Right ventricle myocardium superior (tissue), 1 donor: ENCODE measurements around the gene RBM28. TPM values are rescaled to one million over a fixed set of nuclear protein-coding genes. Genes with fewer than 3 reads are reported as not detected.
"Not testable (repeated sequence)": the region's sequence is repeated elsewhere in the genome, so short reads cannot be mapped to it uniquely, and the experiment has no call there.

Experiments
- ATAC-seq: fragments of 200-7000 bp; cut with Tn5 transposase; one replicate; pipeline ENCODE4 v1.9.1; 2020; ENCODE audit warnings: mild to moderate bottlenecking; ENCODE audit not compliant: poor library complexity
- DNase-seq: peaks from one replicate; pipeline ENCODE4 v3.0.0-alpha.2; 2020
- intact Hi-C: fragments of 100-400 bp; cut with DNase I; formaldehyde crosslinking; loops from one replicate; pipeline ENCODE4 v1.11.2; 2022
- total RNA-seq: library from RNA; stranded (reverse); fragmentation: NEBNext Ultra II Directional; extraction: Animal tissue kit (Norgen Biotek cat#: 25700); gene quantifications from one replicate; pipeline ENCODE4 v1.2.1, GENCODE V29; 2021
- donor health status: DM: no; HTN: yes; CAD: no; lungs with severe emphysema.

RBM28 gene
- total RNA-seq, 1 donor from 2014 or later, result 30.3 TPM

DNA sequence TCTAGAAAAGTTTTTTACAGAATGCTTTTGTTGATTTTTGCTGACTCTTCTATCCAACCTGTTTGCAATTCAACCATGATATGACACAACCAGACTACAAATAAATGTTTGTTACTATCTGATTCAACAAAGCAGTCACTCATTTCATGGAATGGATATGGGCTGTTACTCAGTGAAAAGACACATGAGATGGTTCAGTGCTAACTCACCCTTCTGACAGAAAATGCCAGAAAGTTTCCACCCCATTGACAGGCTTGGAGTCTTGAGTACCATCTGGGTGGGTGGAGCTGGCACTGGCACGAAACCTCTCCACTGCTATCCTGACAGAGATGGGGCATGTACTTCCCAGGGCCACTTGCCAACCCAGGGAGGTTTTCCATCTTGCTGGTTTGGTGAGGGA, 39.5 kb downstream of the RBM28 start:
- intact Hi-C loops, result no loop called here

DNA sequence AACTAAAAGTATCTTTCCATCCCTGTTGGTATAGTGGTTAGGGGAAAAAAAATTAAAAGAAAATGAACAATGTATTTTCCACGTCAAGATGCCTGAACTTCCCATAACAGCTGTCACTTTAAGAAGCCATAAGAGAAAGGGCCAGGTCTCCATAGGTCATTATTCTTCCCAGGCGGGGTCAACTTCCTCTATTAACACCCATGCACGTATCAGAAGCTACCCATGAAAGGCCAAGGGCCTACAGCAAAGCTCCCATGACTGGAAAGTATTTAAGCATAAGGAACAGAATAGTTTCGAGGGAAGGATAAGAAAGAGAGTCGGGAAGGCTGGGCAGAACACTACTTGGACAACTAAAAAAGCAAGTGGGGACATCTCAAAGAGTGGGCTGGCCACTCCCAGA, 40.1 kb downstream of the RBM28 start:
- intact Hi-C loops, result no loop called here
- ATAC-seq (no peak), DNase-seq (no peak)

More for the DNA sequence above, 39.5 kb downstream of the RBM28 start:
- no peak for ATAC-seq
- DNase-seq, result no peak

DNA sequence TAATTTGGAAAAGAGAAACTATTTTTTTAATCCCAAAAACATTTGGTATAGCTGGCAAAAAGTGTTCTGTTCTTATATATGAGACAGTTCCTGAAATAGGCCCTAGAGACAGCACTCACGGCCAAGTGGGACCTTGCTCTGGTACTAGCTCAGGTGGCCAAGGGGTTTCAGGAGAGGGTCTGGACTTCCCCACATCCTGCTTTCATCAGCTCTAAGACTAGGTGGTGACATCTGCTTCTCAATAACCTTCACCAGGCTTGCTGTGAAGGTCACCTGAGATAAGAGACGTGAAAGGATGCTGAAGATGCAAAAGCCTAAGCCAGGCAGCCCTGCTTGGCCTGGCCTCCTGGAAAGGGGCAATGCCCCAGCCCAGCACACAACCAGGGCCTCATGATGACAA, 40.6 kb downstream of the RBM28 start:
- intact Hi-C loops, result no loop called here
- DNase-seq (no peak), ATAC-seq (no peak)

DNA sequence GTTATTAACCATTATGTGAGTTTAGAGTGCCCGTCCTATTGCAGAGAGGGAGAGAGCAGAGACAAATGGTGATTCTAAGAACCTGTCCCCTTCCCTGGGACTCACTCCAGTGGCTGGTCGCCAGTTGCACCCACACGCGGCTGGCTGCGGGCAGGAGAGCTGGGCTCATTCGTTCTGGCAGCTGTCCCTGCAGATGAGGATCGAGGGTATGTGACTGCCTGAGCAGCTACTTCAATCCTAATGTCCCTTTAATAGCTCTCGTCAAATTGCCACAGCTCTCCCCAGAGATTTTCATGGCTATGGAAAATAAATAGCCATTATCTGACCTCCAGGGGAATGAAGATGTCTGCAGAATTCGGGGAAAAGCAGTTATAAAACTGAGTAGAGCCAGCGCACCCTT, 41.6 kb downstream of the RBM28 start:
- intact Hi-C loops, result no loop called here
- ATAC-seq (peak; percentile 58), DNase-seq (peak; percentile 45)

DNA sequence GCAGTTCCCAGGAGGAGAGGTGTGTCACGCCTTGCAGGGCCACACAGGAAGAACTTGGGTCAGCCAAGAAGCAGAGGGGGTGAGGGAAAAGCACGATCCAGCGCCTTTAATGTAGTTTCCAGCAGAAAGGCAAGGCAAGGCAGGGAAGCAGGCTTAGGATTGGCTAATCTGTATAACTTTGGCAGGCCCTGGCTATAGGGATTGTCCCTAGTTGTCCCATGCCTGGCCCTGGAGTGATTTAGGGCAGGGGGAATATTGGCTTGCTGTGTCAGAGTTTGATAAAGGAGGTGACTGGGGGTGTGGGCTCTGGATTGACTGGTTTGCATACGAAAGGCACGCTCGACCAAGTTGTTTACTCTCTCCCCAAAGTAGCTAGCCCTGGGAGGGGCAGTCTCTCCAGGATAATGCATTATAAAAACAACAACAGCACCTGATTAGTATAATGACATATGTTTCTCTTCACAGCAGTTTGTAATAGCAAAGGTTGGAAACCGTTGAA, 44.5 kb downstream of the RBM28 start:
- DNase-seq, result no peak
- peak; percentile 10 for ATAC-seq
- intact Hi-C loops, result no loop called here

DNA sequence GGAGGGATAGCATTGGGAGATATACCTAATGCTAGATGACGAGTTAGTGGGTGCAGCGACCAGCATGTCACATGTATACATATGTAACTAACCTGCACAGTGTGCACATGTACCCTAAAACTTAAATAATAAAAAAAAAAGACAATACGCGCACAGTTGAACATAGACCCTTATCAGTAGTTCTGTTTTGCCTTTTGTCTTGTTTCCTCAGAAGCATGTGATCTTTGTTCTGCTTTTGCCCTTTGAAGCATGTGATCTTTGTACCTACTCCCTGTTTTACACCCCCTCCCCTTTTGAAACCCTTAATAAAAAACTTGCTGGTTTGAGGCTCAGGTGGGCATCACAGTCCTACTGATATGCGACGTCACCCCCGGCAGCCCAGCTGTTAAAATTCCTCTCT, 45.7 kb downstream of the RBM28 start:
- intact Hi-C loops, DNase-seq, ATAC-seq: not testable (repeated sequence)

DNA sequence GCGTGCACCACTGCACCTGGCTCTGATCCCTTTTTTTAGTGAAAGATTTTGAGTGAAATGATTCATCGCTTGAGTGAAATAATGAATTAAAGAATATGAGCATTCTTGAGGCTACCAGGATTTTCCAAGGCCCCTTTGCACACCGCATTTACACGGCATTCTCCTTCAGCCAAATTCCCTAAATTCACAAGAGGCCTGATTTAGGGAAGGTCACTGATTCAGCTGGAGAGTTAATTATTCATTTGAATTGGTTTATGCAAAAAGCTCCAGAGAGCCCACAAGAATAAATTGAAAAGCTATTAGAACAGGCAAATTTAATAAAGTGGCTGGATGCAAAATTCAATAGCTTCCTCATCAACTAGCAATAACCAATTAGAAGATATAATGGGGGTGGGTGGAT, 56.2 kb downstream of the RBM28 start:
- intact Hi-C loops, result no loop called here
- ATAC-seq (no peak), DNase-seq (no peak)

DNA sequence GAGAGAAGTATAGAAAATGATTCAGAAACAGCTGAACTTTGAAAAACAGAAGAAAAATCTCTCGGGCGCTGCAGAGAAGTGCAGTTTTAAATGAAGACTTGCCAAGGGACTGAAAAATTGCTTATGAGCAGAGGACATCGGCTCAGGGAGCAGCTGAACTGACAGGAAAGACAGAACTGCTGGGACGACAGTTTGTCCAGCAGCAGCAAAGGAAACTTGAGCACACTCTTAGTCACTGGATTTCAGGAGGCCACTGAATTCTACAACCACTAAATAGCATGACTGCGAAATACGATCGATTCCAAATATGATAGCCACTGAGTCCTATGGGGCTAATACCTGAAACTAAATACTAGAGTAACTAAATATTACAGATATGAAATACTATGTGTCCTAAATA, 59.6 kb downstream of the RBM28 start:
- DNase-seq (no peak), ATAC-seq (no peak)
- intact Hi-C loops, result no loop called here

DNA sequence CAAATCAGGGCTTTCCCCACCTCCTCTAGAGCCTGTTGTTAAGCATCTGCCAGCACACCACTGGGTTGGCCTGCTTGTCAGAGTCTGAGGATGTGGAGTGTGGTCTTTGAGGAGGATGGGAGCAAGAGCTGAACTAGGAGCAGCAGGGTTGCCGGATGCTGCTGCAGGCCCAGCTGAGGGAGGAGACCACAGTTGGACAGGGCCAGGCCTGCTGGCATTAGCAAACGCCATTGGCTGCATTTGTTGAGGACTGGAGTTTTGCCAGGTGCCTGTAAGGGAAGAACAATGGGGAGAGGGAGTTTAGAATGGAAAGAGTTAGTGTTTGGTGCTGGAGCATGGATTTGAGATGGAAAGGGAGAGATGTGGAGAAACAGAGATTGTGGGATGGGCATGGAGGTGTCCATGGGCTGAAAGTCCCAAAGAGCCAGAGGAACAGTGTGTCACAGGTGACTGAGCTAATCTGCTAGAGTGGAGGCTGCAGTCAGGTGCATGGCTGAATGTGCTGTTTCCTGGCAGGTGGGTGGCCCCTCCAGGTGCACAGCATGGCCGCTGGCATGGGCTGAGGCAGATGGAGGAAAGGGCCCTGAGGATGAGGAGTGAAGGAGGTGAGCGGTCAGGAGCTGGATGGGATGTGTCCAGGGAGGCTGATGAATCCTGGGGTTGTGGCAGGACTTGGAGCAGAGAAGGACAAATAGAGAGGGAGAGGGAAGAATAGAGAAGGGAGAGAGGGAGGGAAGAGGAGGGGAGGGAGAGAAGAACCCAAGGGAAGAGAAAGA, 61.9 kb downstream of the RBM28 start:
- ATAC-seq (no peak), DNase-seq (no peak)
- intact Hi-C loops, result no loop called here

DNA sequence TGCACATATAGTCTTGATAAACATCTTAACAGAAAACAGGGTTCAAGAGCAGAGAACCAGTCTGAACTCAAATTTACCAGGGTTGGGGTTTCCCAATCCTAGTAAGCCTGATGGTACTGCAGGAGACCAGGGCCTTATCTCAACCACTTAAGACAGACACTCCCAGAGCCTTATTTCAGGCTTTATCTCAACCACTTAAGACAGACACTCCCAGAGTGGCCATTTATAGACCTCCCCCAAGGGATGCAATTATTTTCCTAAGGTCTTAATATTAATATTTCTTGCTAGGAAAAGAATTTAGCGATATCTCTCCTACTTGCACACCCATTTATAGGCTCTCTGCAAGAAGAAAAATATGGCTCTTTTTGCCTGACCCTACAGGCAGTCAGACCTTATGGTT, 63.3 kb downstream of the RBM28 start:
- DNase-seq, intact Hi-C loops, ATAC-seq: not testable (repeated sequence)

DNA sequence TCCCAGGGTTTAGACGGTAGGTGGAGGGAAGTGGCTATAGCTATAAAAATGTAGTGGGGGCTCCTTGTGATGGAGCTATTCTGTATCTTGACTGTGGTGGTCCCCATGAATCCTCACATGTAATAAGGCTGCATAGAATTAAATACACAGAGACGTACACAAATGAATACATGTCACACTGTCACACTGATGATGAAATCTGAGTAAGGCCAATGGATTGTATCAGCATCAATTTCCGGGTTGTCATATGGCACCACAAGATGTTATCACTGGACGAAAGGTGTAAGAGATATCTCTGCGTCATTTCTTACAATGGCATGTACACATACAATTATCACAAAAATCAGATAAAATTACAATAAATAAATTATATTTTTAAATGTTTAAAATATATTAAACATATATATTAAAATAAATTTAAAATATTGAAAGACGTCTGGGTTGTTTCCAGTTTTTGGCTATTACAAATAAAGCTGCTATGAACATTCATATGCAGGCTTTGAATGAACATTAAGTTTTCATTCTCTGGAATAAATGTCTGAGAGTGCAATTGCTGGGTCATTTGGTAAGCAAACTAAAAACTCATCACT, 64.5 kb downstream of the RBM28 start:
- DNase-seq (no peak), ATAC-seq (no peak)
- intact Hi-C loops, result no loop called here

DNA sequence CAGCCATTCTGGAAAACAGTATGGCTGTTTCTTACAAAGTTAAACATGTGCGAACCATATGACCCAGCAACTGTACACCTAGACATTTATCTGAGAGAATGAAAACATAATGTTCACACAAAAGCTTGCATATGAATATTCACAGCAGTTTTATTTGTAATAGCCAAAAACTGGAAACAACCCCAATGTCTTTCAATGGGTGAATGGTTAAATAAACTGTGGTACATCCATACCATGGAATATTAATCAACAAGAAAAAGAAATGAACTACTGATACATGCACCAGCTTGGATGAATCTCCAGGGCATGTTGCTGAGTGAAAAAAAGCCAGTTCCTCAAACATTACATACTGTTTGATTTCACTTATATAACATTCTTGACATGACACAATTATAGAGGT, 65.3 kb downstream of the RBM28 start:
- ATAC-seq, result no peak
- intact Hi-C loops, result no loop called here
- no peak for DNase-seq

DNA sequence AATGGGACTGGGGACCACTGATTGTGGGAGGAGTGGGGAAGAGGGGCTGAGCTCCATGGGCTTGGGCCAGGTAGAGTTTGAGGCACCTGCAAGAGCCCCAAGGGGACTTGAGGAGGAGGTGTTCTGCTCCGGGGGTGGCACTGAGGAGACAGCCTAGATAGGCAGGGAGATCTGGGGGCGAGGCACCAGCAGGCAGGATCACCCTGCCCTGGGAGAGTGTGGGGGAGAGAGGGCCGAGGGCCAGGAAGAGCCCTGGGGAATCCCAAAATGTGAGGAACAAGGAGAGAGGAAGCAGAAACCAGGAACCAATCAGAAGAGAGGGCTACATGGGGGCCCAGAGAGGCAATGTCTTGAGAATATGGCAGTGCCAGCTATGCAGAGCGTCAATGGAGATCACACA, 68.0 kb downstream of the RBM28 start:
- no peak for DNase-seq
- no peak for ATAC-seq
- intact Hi-C loops, result no loop called here

DNA sequence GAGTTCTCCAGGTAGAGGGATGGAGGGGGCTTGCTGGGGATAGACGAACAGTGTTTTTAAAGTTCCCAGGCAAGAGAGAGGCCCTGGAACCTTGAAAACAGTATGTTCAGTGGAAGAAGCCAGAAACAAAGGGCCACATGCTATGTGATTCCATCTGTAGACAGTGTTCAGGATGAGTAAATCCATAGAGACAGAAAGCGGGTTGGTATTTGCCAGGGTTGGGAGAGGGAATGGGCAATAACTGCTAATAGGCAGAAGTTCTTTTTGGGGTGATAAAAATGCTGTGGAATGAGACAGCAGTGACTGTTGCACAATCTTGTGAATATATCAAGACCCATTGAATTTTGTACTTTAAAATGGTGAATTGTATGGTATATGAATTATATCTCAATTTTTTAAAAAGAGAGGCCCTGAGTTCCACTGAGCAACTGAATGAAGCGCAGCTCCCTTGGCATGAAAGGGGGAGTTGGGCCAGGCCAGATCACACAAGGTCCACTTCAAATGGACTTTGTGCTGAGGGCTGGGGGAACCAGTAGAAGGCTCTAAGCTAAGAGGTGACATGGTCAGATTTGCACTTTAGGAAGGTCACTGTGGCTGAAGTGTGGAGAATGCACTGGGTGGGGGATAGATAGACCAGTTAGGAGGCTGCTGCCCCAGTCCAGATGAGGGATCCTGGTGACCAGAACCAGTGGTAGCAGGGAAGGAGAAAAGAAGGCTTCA, 68.7 kb downstream of the RBM28 start:
- DNase-seq (no peak), ATAC-seq (no peak)
- intact Hi-C loops, result no loop called here

DNA sequence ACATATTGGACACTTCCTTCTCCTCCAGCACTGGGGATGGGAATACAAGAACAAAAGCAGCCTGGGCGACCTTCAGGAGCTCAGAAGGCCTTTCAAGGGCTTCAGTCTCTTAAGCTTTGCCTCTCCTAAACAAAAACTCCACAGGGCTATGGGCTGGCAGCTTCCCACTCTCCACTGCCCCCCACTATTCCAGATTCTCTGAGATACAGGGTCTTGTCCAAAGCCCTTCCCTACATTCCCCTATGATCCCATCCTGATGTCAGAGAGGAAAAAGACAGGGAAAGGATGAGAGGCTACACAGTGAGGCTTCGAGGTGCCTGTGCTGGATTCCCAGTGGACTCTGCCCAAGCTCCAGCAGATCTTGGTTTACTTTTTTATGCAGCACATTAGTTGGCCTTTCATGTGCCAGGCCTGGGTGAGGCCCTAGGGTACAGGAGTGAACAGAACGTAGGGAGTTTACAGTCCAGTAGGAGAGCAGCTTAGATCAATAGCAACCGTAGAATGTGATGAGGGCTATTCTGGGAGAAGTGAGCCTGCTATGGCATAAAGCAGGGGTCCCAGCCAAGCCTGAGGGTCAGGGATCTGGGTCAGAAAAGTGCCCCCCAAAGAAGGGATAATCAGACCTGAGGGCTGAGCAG, 69.3 kb downstream of the RBM28 start:
- intact Hi-C loops, result no loop called here
- no peak for DNase-seq
- ATAC-seq, result no peak

DNA sequence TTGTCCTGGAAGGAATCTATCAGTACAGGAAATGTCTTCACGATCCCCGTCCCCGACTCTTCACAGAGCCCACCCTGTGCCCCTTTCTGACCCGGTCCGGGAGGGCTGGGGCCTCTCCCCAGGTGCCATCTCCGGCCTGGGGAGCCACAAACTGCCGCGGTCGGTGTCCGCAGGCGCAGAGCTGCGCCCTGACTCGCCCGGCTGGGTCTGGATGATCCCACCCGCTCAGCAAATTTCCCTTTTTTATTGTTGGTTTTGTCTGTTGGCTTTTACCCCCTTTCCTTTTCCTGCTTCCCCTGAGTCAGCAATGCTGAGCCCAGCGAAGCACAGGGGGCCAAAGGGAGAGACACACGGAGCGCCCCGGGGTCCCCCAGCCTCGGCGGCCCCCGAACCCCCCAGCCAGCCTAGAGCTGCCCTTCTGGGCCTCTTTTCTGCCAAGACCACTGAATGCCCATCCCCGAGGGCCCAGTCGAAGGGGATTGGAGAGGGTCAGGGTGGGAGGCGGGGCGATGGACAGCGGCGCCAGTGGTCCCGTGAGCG, 71.7 kb downstream of the RBM28 start:
- DNase-seq (no peak), ATAC-seq (no peak)
- intact Hi-C loops, result no loop called here

DNA sequence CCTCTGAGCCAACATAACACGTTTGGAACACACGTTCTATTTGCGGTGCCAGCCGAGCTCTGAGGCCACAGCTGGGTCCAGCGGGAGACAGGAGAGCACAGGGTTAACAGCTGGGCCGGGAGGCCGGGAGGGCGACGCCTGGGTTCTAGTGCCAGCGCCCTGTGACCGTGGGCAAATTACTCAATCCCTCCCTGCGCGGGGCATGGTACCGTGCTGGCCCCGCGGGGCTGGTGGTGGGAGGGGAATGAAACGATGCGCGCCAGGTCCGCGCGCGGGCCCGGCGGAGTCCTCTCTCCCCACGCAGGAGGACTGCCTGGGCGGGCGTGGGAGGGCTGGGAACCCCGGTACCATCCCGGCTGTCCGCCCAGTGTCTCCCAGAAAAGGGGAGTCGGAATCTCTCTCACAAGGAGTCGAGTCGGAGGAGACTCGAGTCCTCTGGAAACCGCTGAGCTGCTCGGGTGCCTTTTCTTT, 72.2 kb downstream of the RBM28 start:
- ATAC-seq, result peak; percentile 15
- intact Hi-C loops, result no loop called here
- peak; percentile 48 for DNase-seq

DNA sequence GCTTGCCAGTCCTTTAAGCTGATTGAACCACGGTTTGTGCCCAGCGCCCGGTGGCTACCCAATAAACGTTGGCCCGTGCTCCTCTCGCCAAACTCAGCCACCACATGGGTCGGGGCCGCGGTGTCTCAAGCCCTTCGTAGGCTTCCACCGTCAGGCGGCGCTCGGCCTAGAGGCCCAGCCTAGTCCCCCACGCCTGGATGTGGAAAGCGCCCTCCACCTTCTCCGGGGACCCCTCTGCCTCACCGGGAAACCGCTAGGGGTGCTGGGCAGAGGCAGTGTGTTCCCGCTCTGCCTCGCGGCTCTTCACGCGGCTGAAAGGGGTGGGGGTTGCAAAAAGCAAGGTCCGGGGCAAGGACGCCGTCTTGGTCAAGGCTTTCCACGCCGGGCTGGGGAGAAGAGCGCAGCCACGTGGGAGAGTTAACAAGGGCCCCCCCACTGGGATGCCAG, 72.9 kb downstream of the RBM28 start:
- intact Hi-C loops, result no loop called here
- DNase-seq, result peak; percentile 47
- ATAC-seq, result peak; percentile 26

DNA sequence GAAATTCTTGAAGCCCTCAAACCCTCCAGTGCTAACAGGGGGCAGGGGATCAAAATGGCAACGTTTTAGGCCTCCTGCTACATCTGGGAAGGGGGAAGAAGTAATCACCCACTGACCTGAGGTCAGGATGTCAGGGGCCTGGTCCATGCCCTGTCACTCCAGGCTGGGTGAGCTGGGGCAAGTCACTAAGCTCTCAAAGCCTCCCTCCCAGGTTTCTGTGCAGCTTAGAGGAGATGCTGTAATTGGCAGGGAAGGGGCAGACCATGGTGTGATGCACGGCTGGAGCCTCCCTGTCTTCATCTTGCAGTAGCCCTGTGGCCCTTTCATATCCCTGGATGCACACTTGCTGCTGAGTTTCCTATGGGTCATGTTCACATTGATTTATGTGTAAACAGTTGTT, 75.5 kb downstream of the RBM28 start:
- intact Hi-C loops, result no loop called here
- ATAC-seq, result no peak
- DNase-seq, result no peak
